Hippocampal formation (tissue), 2 donors: ENCODE data around the gene LINC00237.

Experiments used
- DNase-seq, 2 donors: peaks; one replicate each; lab custom pipeline; 2025; lab: John Stamatoyannopoulos, UW

The LINC00237 gene

DNA sequence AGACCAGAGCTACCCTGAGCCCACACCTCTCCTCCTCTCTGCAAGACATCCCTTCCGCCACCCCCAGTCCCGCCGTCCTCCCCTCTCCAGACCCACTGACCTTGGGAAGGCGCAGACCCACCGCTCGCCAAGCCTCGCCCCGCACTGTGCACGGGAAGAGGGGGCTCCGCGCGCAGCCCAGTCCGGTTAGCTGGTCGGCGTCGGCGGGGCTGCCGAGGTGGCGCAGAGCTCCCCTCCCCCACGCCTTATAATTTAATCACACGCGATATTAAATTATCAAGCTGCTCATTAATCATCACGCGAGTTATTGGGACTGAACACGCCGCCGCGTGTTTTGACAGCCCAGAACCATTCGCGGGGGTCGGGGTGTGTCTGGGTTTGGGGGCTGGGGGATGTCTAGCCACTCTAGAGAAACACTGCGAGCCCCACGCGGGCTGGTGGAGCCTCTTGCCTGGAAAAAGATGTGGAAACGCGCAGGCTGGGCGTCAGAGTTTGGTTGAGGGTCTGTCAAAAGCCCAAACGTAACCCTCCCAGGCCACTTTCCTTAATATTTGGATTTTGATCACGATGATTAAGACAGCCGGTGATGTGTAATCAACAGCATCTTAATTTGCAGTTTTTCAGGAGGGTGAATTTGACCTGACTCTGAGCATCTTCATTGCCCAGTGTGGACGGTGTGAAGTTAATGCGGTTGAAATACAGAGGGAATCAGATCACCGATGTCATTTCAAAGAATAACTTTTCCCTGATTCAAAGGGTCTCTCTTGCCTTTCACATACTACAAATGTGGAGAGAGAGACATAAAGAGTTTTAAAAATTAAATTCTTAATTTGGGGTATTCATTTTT is at the start of gene LINC00237:
TSS of gene LINC00237 (minus strand) at position 188 of the 847 bp plus-strand sequence.
- no peak for DNase-seq

DNA sequence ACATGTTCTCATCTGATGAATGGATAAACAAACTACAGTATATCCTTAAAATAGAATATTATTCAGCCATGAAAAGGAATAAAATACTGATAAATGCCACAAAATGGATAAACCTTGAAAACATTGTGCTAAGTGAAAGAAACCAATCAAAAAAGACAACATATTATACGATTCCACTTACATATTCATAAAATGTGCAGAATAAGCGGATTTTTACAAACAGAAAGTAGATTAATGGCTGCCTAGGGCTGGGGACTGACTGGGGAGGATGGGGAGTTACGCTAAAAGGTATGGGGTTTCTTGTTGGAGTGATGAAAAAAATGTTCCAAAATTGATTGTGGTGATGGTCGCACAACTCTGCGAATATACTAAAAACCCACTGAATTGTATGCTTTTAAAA is 49.1 kb upstream of the LINC00237 start:
- no peak for DNase-seq

GRCh38 chr20:21154692-21155091 is 48.5 kb upstream of the LINC00237 start:
- DNase-seq: no peak

GRCh38 chr20:21151791-21152190 is 45.6 kb upstream of the LINC00237 start:
- DNase-seq: peak in 1 of 2 donors; percentile 9

- DNase-seq: no peak
Observed at GRCh38 chr20:21149344-21149743, 43.2 kb upstream of the LINC00237 start.

- no peak for DNase-seq
Observed at GRCh38 chr20:21147593-21147992, 41.4 kb upstream of the LINC00237 start.

DNA sequence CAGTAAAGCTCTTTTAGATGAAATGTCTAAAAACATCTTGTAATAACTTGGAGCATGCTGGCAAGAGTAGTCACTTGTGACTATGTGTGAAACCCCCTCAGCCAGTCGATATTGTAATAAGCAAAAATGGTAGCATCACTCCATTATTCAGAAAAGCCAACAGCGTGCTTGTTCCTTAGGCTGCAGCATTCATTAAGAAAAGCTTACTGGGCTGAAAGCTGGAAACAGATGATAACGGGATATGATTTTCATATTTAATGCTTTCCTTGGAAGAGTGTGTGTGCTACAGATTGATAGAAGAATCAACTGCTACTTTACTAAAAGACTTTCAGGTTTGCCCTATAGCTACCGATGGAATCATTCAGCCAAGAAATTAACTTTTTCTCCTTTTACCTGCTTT is 40.1 kb upstream of the LINC00237 start:
- no peak for DNase-seq

DNA sequence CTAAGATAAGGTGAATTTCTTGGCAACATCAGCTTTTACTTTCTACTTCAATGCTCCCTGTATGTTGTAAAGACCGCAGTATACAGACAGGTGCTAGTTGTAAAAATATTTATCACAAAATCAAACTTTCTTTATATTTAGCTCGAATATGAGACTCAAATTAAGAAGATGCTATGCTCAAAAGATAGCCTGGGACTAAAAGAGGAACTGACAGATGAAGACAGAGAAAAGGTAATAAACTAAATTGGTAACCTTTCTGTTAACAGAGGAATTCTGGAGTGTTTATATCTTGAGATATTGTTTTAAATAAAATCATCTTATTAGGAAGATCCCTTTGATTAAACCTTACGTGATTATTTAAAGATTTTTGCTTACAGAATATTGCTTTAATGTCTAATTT is 39.3 kb upstream of the LINC00237 start:
- DNase-seq: no peak

GRCh38 chr20:21143194-21143890 is 37.2 kb upstream of the LINC00237 start:
- no peak for DNase-seq

- DNase-seq: no peak
Observed at GRCh38 chr20:21141825-21142224, 35.7 kb upstream of the LINC00237 start.

DNA sequence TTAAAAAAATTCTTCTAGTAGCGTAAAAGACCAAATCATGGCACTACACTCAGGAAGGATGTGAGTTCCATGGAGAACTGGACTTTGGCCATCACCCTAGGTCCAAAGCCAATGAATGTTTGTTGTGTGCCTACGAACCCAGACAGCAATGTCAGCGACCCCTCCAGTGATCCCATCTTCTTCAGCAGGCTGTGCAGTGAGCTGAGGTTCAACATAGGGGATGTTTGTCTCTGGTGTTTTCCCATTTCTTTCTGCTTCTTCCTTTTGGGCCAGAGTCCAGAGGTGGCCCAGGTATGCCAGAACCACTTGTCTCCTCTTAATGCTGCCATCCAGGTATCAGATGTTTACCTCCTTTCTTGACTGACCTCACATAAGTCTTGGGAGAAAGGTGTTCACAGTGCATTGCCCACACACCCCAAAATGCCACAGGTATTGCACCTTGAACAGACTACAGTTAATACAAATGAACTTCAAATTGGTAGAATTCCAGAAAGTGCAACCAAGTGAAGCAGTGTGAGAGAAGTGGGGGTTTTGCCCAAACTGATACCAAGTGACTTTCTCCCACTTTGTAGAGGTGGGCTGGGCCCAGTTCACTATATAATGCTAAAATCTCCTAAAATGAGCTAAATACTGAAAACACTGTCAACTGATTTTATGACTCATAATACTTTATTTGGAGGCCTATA is 33.9 kb upstream of the LINC00237 start:
- no peak for DNase-seq

- DNase-seq: no peak
Observed at GRCh38 chr20:21137078-21137477, 30.9 kb upstream of the LINC00237 start.

- DNase-seq: no peak
Observed at GRCh38 chr20:21136015-21136732, 30.0 kb upstream of the LINC00237 start.

- no peak for DNase-seq
Observed at GRCh38 chr20:21134883-21135493, 28.8 kb upstream of the LINC00237 start.

- no peak for DNase-seq
Observed at GRCh38 chr20:21133917-21134622, 27.9 kb upstream of the LINC00237 start.

DNA sequence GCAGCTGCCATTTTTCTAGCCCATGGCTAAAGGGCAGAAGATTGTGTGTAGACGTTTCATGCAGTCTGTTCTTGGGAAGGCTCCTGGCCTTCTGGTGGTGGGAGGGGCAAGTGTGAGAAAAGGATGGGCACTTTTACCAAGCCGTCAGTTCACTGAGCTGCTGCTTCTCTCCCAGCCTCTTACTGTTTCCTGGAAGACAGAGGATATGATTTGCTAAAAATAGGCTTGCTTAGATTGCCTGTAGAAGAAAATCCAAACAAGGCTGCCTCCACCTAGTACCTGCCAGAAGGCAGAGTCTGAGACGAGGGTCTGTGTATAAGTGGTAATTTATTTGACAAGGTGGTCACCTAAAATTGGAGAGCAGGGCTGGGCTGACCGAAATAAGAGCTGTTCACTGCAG is 27.2 kb upstream of the LINC00237 start:
- no peak for DNase-seq

- DNase-seq: no peak
Observed at GRCh38 chr20:21129861-21130260, 23.7 kb upstream of the LINC00237 start.

DNA sequence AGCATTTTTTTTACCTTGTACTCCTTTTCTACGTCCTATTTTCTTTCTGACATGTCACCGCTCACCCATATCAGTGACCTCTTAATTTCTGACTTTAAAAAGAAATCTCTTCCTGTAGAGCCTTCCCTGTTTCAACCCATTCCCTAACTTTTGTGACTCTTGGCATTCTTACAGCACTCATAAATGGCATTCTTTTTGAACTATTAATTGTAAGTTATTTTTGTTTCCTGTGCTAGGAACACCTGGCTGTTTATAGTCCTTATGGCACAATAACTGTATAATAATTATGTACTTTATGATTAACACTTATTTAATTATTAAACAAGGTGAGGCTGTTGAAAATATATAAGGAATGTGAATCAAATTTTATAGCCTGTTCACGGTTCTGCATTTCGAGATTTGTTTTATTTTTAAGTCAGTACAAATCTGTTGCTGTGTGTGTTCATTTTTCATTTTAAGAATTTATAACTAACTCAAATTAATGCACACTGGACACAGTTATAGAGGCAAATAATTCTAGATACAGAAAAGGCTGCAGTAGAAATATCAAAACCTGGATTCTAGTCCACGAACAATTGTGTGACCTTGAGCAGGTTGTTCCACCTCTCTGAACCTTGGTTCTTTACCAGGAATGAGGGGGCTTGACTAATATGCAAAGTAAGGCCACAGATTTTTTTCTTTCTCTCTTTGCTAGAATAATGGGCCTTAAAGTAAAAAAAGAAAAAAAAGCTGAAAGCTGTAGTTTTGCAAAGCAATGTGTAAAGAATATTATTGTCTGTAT is 21.2 kb upstream of the LINC00237 start:
- no peak for DNase-seq

DNA sequence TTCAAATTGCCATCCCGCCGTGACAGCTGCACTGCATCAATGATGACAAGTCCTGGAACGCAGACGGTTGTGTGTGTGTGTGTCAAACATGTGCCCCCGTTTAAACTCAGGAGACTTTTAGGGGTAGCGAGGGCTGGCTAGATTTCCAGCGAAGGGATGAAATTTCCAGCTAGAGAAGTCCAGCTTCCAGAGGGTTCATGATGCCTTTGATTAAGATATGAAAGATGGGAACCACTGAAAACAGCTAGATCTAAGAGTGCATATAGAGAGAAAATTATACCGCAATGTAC is 20.4 kb upstream of the LINC00237 start:
- peak in 1 of 2 donors; percentile 34 for DNase-seq

- peak; percentile 94 to 96 for DNase-seq
Observed at GRCh38 chr20:21125849-21126580, 19.9 kb upstream of the LINC00237 start, which contains the start of gene KIZ. TSS of gene KIZ (plus strand) at chr20:21126082. CDS start at chr20:21126116, 34 bp downstream.
